Panc1 (cell line): Measurements from ENCODE around the gene MRGPRX4. TPM values are rescaled to one million over a fixed set of nuclear protein-coding genes. Genes with fewer than 3 reads are reported as not detected.
"Not testable (repeated sequence)": the region's sequence is repeated elsewhere in the genome, so short reads cannot be mapped to it uniquely, and the experiment has no call there.

Experiments used
- ATAC-seq: fragments of 200-7000 bp; cut with Tn5 transposase; 2 replicates; pipeline ENCODE4 v1.9.1; 2020; ENCODE audit warnings: mild to moderate bottlenecking, moderate library complexity
- BruUV-seq: library from RNA; stranded (reverse); fragments of 400-500 nt; replicated peaks from 2 replicates; lab custom pipeline; 2021; lab: Mats Ljungman, UMichigan
- CTCF ChIA-PET: fragments of 300-600 bp; sonication (Branson Sonifier 250); formaldehyde crosslinking; loops from one replicate; lab custom pipeline; 2022; ENCODE audit warnings: antibody characterized with exemption; lab: Charles Lee
- POLR2A ChIA-PET: fragments of 300-600 bp; sonication (Branson Sonifier 250); formaldehyde crosslinking; loops from one replicate; lab custom pipeline; 2022; ENCODE audit warnings: antibody characterized with exemption; lab: Charles Lee
- DNase-seq: peaks from one replicate; pipeline ENCODE4 v3.0.0-alpha.2; 2010; ENCODE audit warnings: low read depth, low spot score
- H3K27ac ChIP-seq: 2 replicates; pipeline ENCODE4 v1.5.1; 2011; ENCODE audit warnings: mild to moderate bottlenecking, low read length, inconsistent platforms
- H3K27me3 ChIP-seq: fragments of 200-500 bp; sonication (Bioruptor generic); 2 replicates; pipeline ENCODE4 v1.6.0; 2014; ENCODE audit warnings: low read length, inconsistent platforms; ENCODE audit not compliant: control insufficient read depth, insufficient read depth
- H3K36me3 ChIP-seq: fragments of 200-500 bp; sonication (Bioruptor generic); 2 replicates; pipeline ENCODE4 v1.5.1; 2014; ENCODE audit warnings: inconsistent platforms, mild to moderate bottlenecking, low read length, moderate library complexity; ENCODE audit not compliant: control insufficient read depth, insufficient read depth
- H3K4me1 ChIP-seq: 2 replicates; pipeline ENCODE4 v1.5.1; 2011; ENCODE audit warnings: inconsistent platforms, mild to moderate bottlenecking, low read length, moderate library complexity; ENCODE audit not compliant: control insufficient read depth, insufficient read depth
- H3K4me3 ChIP-seq, 2 experiments: 2 replicates each; pipeline ENCODE4 v1.5.1; 2011 to 2012; ENCODE audit warnings: low read depth in 2 of 2, low read length in 2 of 2, mild to moderate bottlenecking in 2 of 2, inconsistent platforms in 1 of 2, moderate library complexity in 1 of 2
- H3K9me3 ChIP-seq: fragments of 200-500 bp; sonication (Bioruptor generic); 2 replicates; pipeline ENCODE4 v1.5.1; 2014; ENCODE audit warnings: low read depth, mild to moderate bottlenecking, inconsistent platforms, low read length, moderate library complexity; ENCODE audit not compliant: control insufficient read depth, insufficient read depth
- POLR2AphosphoS5 ChIP-seq: IDR thresholded peaks from 2 replicates; pipeline ENCODE4 v1.6.1; 2012; ENCODE audit warnings: mild to moderate bottlenecking, low read depth, low read length, moderate library complexity
- SIN3A ChIP-seq: IDR thresholded peaks from 2 replicates; pipeline ENCODE4 v1.6.1; 2012; ENCODE audit warnings: low read depth, mild to moderate bottlenecking, low read length, moderate library complexity, borderline replicate concordance; ENCODE audit not compliant: insufficient read depth
- TCF7L2 ChIP-seq: IDR thresholded peaks from 2 replicates; pipeline ENCODE4 v1.6.1; 2011; ENCODE audit warnings: mild to moderate bottlenecking, low read depth, low read length, inconsistent platforms
- in situ Hi-C: cut with HindIII; loops from 2 replicates; pipeline ENCODE4 v1.10.0; 2016; ENCODE audit warnings: low sequenced_read_pairs, low pct_unique_long_range_greater_than_20kb
- intact Hi-C: fragments of 100-400 bp; cut with micrococcal nuclease; formaldehyde crosslinking; loops from one replicate; pipeline ENCODE4 v1.10.0; 2022; ENCODE audit not compliant: unreplicated experiment
- total RNA-seq: library from RNA; stranded (reverse); gene quantifications from one replicate; pipeline ENCODE4 v1.2.1, GENCODE V29; 2021; ENCODE audit not compliant: unreplicated experiment
- TF ChIP-seq, protein P1 (sequence below): fragments of 450-650 bp; IDR thresholded peaks from 2 replicates; pipeline ENCODE4 v1.5.1; 2017; ENCODE audit warnings: mild to moderate bottlenecking
- TF ChIP-seq, protein P2 (sequence below), 2 experiments: IDR thresholded peaks; 2 replicates each; pipeline ENCODE4 v1.6.1; 2011 to 2012; ENCODE audit warnings: low read depth in 2 of 2, control low read depth in 1 of 2, low read length in 1 of 2, mild to moderate bottlenecking in 1 of 2, moderate library complexity in 1 of 2; ENCODE audit not compliant: insufficient read depth in 1 of 2

MRGPRX4 gene
- total RNA-seq, 1 experiment from 2014 or later: not detected

DNA sequence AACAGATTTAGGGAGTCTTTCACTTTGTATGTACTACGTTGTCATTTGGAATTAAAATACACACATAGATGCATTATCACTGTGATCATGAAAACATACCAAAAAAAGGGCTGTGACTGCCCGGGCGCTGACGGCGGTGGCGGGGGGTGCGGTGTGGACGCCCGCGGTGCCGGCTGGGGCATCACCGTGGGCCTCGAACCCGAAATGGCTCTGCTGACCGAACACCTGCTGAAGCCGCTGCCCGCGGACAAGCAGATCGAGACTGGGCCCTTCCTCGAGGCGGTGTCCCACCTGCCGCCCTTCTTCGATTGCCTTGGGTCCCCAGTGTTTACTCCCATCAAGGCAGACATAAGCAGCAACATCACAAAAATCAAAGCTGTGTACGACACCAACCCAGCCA, 16.2 kb downstream of the MRGPRX4 start:
- intact Hi-C loops (no loop called here), in situ Hi-C loops (no loop called here)
- Histone ChIP-seq H3K9me3 (no peaks in the 10 kb centered on the region), H3K4me1 (no peaks in the 10 kb centered on the region), H3K27ac (no peak overlapping the region), H3K27me3 (peaks cover 8% of the 10 kb centered on the region), H3K36me3 (no peaks in the 10 kb centered on the region), H3K4me3 (no peak overlapping the region)
- ATAC-seq (no peak), DNase-seq (no peak)
- ChIA-PET CTCF (no interaction called here), POLR2A (no interaction called here)
- TF ChIP-seq, protein P1, sequence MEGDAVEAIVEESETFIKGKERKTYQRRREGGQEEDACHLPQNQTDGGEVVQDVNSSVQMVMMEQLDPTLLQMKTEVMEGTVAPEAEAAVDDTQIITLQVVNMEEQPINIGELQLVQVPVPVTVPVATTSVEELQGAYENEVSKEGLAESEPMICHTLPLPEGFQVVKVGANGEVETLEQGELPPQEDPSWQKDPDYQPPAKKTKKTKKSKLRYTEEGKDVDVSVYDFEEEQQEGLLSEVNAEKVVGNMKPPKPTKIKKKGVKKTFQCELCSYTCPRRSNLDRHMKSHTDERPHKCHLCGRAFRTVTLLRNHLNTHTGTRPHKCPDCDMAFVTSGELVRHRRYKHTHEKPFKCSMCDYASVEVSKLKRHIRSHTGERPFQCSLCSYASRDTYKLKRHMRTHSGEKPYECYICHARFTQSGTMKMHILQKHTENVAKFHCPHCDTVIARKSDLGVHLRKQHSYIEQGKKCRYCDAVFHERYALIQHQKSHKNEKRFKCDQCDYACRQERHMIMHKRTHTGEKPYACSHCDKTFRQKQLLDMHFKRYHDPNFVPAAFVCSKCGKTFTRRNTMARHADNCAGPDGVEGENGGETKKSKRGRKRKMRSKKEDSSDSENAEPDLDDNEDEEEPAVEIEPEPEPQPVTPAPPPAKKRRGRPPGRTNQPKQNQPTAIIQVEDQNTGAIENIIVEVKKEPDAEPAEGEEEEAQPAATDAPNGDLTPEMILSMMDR: no peak
- TF ChIP-seq SIN3A (no peak), TCF7L2 (no peak)
- BruUV-seq: no TSS peak

DNA sequence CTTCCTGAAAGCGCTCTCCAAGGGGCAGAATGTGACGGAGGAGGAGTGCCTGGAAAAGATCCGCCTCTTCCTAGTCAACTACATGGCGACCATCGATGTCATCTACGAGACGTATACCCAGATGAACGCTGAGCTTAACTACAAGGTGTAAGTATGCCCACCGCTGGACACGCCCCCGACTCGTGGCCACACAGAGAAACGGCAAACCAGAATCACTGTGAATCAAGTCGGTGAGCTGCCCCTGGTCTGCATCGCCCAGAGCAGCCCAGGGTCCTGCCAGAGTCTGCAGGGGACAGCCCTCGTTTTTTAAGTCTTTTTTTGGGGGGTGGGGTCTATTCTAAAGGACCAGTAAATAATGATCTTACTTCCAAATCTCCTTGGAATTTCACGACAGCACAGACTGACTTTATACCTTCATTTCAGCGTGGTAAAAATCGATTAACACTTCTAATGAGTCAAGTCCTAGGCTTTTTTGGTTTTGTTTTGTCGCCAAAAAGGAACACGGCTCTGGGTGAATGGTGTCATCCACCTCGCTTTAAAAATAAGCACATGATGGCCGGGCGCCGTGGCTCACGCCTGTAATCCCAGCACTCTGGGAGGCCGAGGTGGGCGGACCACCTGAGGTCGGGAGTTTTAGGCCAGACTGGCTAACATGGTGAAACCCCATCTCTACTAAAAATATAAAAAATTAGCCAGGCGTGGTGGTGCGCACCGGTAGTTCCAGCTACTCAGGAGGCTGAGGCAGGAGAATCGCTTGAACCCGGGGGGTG, 17.0 kb downstream of the MRGPRX4 start:
- H3K4me3 ChIP-seq, H3K27me3 ChIP-seq, H3K27ac ChIP-seq, H3K4me1 ChIP-seq, DNase-seq, BruUV-seq, intact Hi-C loops, in situ Hi-C loops, H3K36me3 ChIP-seq, H3K9me3 ChIP-seq, POLR2A ChIA-PET, CTCF ChIA-PET, ATAC-seq: not testable (repeated sequence)

DNA sequence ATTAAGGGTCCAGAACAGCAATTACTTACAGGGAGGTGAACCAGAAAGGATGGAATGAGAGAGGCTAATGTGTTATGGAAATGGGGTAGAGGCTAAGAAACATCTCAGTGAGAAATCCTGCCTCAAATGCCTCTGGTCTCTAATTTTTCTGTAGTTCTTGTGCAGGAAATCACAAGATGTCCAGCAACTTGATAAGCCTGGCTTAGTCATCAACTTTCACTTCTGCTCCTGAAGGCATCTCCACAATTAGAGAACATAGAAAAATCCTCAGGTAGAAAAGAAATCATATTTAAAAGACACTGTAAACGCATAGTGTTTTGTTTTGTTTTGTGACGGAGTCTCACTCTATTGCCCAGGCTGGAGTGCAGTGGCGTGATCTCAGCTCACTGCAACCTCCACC, 18.7 kb downstream of the MRGPRX4 start:
- H3K36me3 ChIP-seq: no peaks in the 10 kb centered on the region
- ChIA-PET CTCF (no interaction called here), POLR2A (no interaction called here)
- DNase-seq (no peak), ATAC-seq (no peak)
- peaks cover 9% of the 10 kb centered on the region; the same call in 1 of the 2 replicates for H3K27me3 ChIP-seq
- no TSS peak for BruUV-seq
- intact Hi-C loops: no loop called here
- H3K4me3 ChIP-seq: no peak overlapping the region
- no peak overlapping the region for H3K27ac ChIP-seq
- TF ChIP-seq POLR2AphosphoS5 (no peak), TCF7L2 (no peak), SIN3A (no peak)
- TF ChIP-seq, protein P2, sequence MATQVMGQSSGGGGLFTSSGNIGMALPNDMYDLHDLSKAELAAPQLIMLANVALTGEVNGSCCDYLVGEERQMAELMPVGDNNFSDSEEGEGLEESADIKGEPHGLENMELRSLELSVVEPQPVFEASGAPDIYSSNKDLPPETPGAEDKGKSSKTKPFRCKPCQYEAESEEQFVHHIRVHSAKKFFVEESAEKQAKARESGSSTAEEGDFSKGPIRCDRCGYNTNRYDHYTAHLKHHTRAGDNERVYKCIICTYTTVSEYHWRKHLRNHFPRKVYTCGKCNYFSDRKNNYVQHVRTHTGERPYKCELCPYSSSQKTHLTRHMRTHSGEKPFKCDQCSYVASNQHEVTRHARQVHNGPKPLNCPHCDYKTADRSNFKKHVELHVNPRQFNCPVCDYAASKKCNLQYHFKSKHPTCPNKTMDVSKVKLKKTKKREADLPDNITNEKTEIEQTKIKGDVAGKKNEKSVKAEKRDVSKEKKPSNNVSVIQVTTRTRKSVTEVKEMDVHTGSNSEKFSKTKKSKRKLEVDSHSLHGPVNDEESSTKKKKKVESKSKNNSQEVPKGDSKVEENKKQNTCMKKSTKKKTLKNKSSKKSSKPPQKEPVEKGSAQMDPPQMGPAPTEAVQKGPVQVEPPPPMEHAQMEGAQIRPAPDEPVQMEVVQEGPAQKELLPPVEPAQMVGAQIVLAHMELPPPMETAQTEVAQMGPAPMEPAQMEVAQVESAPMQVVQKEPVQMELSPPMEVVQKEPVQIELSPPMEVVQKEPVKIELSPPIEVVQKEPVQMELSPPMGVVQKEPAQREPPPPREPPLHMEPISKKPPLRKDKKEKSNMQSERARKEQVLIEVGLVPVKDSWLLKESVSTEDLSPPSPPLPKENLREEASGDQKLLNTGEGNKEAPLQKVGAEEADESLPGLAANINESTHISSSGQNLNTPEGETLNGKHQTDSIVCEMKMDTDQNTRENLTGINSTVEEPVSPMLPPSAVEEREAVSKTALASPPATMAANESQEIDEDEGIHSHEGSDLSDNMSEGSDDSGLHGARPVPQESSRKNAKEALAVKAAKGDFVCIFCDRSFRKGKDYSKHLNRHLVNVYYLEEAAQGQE (IDR thresholded peaks at IDR 0.05; ENCODE audit: insufficient read depth in 1 of 2, low read depth in 2 of 2, low read length in 1 of 2): no peak
- TF ChIP-seq, protein P1: no peak
- in situ Hi-C loops: no loop called here
- no peaks in the 10 kb centered on the region for H3K4me1 ChIP-seq
- no peaks in the 10 kb centered on the region for H3K9me3 ChIP-seq
